Measurements from ENCODE around the gene CCDC146. TPM values are rescaled to one million over a fixed set of nuclear protein-coding genes. Genes with fewer than 3 reads are reported as not detected.
"Not testable (repeated sequence)": the region's sequence is repeated elsewhere in the genome, so short reads cannot be mapped to it uniquely, and the experiment has no call there.

The CCDC146 gene
- total RNA-seq, 2 donors from 2014 or later, result 3.3 to 6.6 TPM

DNA sequence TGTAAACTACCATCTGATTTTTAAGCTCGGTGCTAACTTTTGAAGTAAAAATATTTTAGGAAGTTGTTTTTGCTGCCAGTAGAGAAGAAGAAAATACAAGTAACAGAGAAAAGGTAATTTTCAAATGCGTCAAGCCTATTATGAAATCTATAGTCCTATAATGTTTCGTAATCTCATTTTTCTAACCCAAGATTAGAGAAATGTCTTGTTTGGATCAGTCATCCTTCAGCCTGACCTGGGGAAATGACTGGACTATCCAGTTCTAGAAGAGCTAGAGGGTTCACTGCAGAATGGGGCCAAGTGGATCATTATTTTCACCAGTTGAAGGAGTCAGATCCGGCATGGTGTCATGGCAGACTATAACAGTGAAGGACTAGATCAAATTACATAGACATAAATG is 139.9 kb downstream of the CCDC146 start:
- Mint-ChIP-seq H3K9me3 (no peaks in the 10 kb centered on the region), H3K27ac (no peak overlapping the region)

DNA sequence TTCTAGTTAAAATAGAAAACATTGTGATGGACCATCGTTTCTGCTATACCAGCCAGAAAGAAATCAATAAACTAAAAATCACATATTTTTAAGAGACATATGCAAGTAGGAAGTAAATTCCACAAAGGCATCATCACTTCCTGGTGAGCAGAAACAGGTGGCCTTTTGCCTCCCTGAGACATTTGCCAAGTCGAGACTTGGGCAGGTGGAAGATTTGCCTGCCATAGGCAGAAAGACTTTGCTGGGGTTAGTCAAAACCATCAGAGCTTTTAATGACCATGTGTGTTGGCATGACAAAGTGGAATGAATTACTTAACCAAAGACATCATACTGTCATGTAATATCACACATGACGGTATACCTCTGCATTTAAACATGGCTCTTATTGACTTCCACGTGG is 143.3 kb downstream of the CCDC146 start:
- H3K36me3 Mint-ChIP-seq (ENCODE audit: low read depth), result no peaks in the 10 kb centered on the region
- no peaks in the 10 kb centered on the region for H3K9me3 Mint-ChIP-seq
- H3K27me3 Mint-ChIP-seq, result no peaks in the 10 kb centered on the region
- peak overlapping the region; percentile 81 for H3K27ac Mint-ChIP-seq
- peak overlapping the region; percentile 7 for H3K4me3 Mint-ChIP-seq
- H3K4me1 Mint-ChIP-seq, result peaks cover 16% of the 10 kb centered on the region
- ATAC-seq (replicated peaks), result peak; percentile 4

More for the DNA sequence above, 139.9 kb downstream of the CCDC146 start:
- no peaks in the 10 kb centered on the region for H3K27me3 Mint-ChIP-seq
- ATAC-seq (replicated peaks), result no peak
- no peaks in the 10 kb centered on the region for H3K36me3 Mint-ChIP-seq (ENCODE audit: low read depth)
- H3K4me3 Mint-ChIP-seq, result no peak overlapping the region
- H3K4me1 Mint-ChIP-seq, result peaks cover 9% of the 10 kb centered on the region

DNA sequence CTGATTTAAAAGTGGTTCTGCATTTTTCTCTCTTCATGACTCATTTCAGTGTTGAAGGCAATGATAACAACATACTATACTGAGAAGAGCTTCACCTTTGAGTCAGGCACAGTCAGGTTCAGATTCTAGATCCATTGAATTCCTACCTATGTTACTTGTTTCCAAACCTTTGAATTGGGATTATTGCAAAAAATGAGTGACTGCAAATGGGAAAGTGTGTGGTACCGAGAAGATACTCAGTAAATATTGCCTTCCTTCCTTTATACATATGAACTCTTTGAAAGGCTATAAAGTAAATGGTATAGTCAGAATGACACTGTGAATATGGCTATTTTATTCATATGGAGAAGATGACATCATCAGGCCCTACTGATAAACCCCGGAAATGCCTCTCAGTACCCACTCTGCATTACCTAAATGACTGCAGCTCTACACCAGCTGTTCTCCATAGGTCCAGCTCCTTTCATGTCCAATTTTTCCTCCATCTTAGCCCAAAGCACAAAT is 143.9 kb downstream of the CCDC146 start:
- Mint-ChIP-seq H3K27ac (peak overlapping the region; percentile 81), H3K27me3 (no peaks in the 10 kb centered on the region), H3K9me3 (no peaks in the 10 kb centered on the region), H3K4me3 (peak overlapping the region; percentile 7), H3K36me3 (ENCODE audit: low read depth) (no peaks in the 10 kb centered on the region), H3K4me1 (peaks cover 16% of the 10 kb centered on the region)
- ATAC-seq (replicated peaks), result peak; percentile 97

DNA sequence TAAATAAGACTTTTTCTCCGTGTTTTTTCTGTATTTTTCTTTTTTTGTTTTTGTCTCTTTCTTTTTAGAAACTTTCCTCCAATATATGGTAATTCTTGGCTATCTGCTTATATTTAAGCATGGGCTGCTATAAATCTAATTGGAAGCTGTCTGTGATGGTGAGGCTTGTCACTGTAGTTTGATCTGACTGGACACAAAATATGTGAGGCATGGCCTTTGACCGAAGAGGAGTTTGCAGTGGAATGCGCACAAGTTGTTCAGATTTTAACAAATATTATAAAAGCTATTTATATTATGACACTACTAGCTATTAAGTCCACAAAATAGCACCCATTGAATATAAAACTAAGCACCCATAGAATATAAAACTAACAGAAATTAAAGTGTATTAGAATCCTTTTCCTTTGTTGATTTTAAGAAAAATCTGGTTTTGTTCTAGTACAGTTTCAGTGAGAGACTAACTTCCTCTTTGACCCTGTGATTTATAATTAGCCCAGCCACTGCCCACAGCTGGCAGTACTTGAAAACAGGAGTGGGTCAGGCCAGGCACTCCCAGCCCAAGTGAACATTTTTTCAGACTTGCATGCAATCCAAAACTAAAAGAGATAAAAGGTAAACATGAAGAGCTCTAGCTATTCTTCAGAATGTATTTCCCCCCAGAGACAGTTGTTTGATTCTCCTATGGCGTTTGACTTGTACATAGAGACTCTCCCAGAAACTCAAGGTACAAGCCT is 147.1 kb downstream of the CCDC146 start:
- H3K9me3 Mint-ChIP-seq, result no peaks in the 10 kb centered on the region
- no peaks in the 10 kb centered on the region for H3K36me3 Mint-ChIP-seq (ENCODE audit: low read depth)
- H3K27ac Mint-ChIP-seq, result no peak overlapping the region

DNA sequence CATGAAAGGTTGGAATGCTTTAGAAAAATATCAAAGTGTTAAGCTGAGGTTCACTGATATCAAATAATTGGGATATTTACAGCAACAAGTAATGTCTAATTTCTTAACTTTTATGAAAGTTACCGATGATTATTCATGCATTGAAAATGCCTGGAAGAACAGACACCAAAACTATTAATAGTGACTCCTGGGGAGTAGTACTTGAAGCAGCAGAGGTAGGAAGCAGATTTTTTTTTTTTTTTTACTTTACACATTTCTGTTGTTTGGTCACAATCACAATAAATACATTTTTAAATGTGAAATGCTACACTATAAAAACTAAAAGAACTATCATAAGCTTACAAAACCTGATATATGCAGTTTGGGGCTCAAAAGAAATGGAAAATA is 147.7 kb downstream of the CCDC146 start:
- H3K4me1 Mint-ChIP-seq, result peaks cover 16% of the 10 kb centered on the region
- H3K27ac Mint-ChIP-seq, result no peak overlapping the region
- H3K9me3 Mint-ChIP-seq, result no peaks in the 10 kb centered on the region
- no peak for ATAC-seq (replicated peaks)
- H3K36me3 Mint-ChIP-seq (ENCODE audit: low read depth), result no peaks in the 10 kb centered on the region
- H3K27me3 Mint-ChIP-seq, result no peaks in the 10 kb centered on the region
- H3K4me3 Mint-ChIP-seq, result no peak overlapping the region

More for the DNA sequence above, 147.1 kb downstream of the CCDC146 start:
- Mint-ChIP-seq H3K4me3 (no peak overlapping the region), H3K4me1 (peaks cover 16% of the 10 kb centered on the region), H3K27me3 (no peaks in the 10 kb centered on the region)
- no peak for ATAC-seq (replicated peaks)

DNA sequence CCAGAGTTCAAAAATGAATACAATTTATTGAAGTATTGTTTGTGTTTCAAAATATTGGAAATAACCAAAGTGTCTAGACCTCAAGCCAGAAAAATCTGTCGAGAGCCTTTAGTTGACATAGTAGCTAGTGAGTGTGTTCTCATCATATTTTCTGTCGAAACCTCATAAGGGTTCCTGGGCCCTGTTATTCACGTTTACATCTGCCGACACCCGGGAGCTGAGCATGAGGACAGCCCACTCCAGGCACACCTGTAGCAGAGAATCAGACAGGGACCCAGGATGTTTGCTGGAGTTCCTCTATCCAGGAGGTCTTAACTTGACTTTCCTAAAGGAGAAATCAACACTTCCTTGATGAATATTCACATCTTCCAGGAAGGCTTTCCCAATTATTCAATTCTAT is 149.4 kb downstream of the CCDC146 start:
- H3K4me1 Mint-ChIP-seq, result peaks cover 15% of the 10 kb centered on the region
- no peak overlapping the region for H3K27ac Mint-ChIP-seq
- H3K36me3 Mint-ChIP-seq (ENCODE audit: low read depth), result no peaks in the 10 kb centered on the region
- no peaks in the 10 kb centered on the region for H3K9me3 Mint-ChIP-seq
- no peak for ATAC-seq (replicated peaks)
- no peak overlapping the region for H3K4me3 Mint-ChIP-seq
- H3K27me3 Mint-ChIP-seq, result no peaks in the 10 kb centered on the region

DNA sequence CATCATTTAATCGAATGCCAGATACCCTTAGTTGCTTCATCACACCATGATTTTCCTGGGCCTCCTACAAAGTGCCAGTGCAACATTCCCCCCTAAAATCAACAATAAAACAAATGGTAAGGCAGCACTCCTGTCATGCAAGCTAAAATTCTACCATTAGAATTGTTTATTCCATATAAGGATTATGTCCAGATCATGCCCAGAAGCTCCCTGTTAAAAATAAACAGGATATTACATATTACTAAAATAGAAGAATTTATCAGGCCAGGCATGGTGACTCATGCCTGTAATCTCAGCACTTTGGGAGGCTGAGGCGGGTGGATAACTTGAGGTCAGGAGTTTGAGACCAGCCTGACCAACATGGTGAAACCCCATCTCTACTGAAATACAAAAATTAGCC is 153.2 kb downstream of the CCDC146 start:
- H3K9me3 Mint-ChIP-seq; H3K36me3 Mint-ChIP-seq (ENCODE audit: low read depth); H3K4me3 Mint-ChIP-seq; H3K4me1 Mint-ChIP-seq; H3K27me3 Mint-ChIP-seq: not testable (repeated sequence)
- peak overlapping the region; percentile 51 for H3K27ac Mint-ChIP-seq
- peak; percentile 39 for ATAC-seq (replicated peaks)

DNA sequence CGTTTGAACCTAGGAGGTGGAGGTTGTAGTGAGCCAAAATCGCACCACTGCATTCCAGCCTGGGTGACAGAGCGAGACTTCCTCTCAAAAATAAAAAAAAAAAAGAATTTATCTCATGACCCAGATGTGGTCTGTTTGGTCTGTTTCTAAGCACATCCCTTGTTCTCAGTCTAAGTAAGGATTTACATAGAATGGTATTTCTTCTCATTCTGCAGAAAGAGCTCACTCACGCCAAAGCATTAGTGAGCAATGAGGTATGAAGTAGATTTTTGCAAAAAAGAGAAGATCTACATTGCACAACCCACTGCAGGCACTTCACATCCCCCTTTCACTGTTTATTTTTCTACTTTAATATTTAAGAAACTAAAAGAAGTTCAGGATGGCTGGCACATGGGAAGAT is 153.7 kb downstream of the CCDC146 start:
- no peaks in the 10 kb centered on the region for H3K27me3 Mint-ChIP-seq
- no peak overlapping the region for H3K4me3 Mint-ChIP-seq
- H3K27ac Mint-ChIP-seq, result no peak overlapping the region
- H3K4me1 Mint-ChIP-seq, result peaks cover 9% of the 10 kb centered on the region
- H3K36me3 Mint-ChIP-seq (ENCODE audit: low read depth), result no peaks in the 10 kb centered on the region
- ATAC-seq (replicated peaks), result peak; percentile 79
- H3K9me3 Mint-ChIP-seq, result no peaks in the 10 kb centered on the region

DNA sequence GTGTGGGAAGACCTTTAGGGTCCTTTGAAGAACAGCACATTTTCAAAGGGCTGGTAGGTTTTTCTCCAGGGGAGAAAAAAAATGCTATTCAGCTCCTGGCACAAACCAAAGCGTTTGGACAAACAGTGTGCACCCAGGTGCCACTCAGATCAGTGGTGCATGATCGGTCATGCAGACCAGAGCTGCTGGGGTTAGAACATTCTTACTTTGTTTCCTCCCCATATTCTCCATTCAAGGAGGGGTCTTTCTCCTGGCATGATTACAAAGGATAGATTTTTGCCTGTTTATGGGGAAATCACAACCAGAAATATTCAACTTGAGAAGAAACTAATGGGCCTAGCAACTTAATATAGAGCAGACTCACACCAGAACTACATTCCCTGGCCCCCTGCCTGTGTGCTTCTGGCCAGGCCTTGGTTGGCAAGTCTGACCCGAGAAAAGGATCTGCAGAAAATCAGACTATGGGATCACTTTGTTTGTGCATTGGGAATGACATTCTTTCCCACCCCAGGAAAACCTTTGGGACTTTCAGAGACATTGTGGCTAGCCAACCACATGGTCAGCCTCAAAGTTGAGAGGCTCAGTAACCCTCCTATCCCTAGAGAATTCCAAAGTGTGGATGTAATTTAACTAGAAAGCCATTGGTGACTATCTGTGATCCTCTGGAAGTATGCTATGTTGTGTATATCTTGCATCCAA is 159.5 kb downstream of the CCDC146 start:
- ATAC-seq (replicated peaks), result no peak
- Mint-ChIP-seq H3K27me3 (no peaks in the 10 kb centered on the region), H3K36me3 (ENCODE audit: low read depth) (no peaks in the 10 kb centered on the region)

DNA sequence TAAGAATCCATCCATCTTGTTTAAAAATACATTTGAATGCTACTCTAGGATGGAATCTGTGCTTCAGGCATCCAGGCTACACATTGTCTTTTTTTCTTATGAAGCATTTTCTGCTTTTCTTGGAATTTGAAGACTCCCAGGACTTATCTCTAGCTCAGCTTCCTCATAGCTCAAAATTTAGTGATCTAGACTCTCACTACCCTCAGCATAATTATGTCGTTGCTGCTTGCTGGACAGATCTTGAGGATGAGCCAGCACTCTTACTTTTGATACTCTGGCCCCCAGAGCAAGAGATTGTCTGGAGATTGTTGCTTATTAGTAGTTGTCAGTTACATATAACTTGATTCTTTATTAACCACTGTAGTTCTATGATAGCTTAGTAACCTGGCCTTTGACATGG is 160.5 kb downstream of the CCDC146 start:
- H3K9me3 Mint-ChIP-seq, result peaks cover 4% of the 10 kb centered on the region
- ATAC-seq (replicated peaks), result no peak
- H3K4me1 Mint-ChIP-seq, result no peaks in the 10 kb centered on the region
- no peak overlapping the region for H3K27ac Mint-ChIP-seq
- no peaks in the 10 kb centered on the region for H3K27me3 Mint-ChIP-seq
- H3K4me3 Mint-ChIP-seq, result no peak overlapping the region
- H3K36me3 Mint-ChIP-seq (ENCODE audit: low read depth), result no peaks in the 10 kb centered on the region

More for the DNA sequence above, 159.5 kb downstream of the CCDC146 start:
- peaks cover 4% of the 10 kb centered on the region for H3K9me3 Mint-ChIP-seq
- H3K4me3 Mint-ChIP-seq, result no peak overlapping the region
- no peaks in the 10 kb centered on the region for H3K4me1 Mint-ChIP-seq
- peak overlapping the region; percentile 19 for H3K27ac Mint-ChIP-seq

DNA sequence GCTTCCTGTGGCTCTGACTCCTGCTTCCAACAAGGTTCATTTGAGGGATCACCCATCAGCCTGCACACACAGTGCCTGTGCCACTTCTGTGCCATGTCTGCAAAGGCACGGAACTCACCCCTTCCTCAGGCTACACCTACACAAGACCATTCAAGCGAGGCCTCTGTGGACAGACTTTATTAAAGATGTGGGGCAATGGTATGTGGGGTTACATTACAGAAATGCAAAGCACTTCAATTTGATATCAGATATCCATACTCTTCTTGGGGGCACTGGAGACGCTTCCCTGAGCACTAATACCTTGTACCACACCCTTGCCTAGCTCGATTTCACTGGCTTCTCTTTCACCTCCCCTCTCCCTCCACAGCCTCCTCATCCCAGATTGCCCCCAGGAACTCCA is 161.6 kb downstream of the CCDC146 start:
- Mint-ChIP-seq H3K27ac (no peak overlapping the region), H3K36me3 (ENCODE audit: low read depth) (no peaks in the 10 kb centered on the region), H3K9me3 (peaks cover 4% of the 10 kb centered on the region), H3K4me1 (no peaks in the 10 kb centered on the region), H3K4me3 (no peak overlapping the region), H3K27me3 (no peaks in the 10 kb centered on the region)
- no peak for ATAC-seq (replicated peaks)

DNA sequence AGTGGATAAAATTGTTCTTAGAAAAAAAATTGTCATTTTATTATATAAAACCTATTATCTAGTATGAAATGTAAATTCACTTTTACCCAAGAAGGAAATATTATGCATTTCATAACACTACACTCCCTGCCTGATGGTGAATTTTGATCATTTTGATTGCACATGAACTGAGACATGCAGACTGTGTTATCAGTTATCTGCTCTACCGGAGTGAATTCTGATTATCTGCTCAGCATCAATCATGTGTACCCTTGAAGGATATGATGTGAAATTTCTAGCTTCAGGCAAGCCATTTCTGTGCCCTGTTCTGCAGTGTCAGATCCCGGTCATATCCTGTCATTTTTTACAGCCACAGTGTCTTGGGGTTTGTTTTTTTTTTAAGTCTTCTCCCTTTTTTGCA is 162.2 kb downstream of the CCDC146 start:
- H3K4me1 Mint-ChIP-seq, result no peaks in the 10 kb centered on the region
- H3K27me3 Mint-ChIP-seq, result no peaks in the 10 kb centered on the region
- no peak overlapping the region for H3K4me3 Mint-ChIP-seq
- peaks cover 4% of the 10 kb centered on the region for H3K9me3 Mint-ChIP-seq
- no peak overlapping the region for H3K27ac Mint-ChIP-seq
- no peak for ATAC-seq (replicated peaks)
- no peaks in the 10 kb centered on the region for H3K36me3 Mint-ChIP-seq (ENCODE audit: low read depth)

DNA sequence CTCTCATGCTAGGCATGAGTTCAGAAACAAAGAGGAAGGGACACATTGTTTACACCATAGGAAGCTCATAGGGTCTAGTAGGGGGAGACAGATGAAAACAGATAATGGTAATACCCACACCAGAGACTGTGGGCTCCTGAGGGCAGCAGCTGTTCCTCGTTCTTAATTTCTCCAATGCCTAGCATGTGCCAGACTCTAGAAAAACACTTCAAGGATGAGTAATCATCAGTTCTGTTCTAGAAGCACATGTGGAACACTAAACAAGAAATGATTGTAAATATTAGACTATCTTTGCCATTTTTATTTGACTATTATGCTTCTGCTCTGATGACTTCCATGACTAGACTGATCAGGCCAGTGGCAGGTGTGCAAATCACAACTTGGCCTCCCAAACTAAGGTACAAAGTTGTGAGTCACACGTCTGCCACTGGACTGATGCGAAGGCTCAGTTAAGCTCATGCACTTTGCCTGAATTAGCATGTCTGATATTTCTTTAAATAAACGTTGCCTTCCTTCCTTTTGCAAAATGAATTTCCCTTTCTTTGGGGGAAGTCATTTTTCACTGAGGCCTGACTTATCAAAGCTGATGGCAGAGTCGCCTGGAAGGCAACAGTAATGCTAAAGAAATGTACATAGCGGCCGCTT is 166.4 kb downstream of the CCDC146 start:
- ATAC-seq (replicated peaks), result no peak
- no peaks in the 10 kb centered on the region for H3K27me3 Mint-ChIP-seq

DNA sequence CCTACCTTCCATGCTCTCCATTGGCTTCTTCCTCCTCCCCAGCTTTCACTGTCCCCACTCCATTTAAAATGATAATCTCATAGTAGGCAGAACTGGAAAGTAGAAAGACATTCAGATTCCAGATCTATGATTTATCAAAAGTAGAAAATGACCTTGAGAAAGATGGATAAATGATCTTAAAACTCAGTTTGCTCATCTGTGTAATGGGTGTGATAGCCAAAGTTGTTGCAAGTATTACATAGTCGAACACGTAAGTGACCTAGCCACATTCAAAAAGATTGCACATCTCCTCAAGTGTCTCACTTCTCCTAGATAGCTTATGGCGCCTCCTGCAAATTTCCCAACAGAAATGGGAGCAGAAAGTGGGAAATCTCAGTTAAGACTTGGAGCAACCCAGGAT is 167.0 kb downstream of the CCDC146 start:
- no peaks in the 10 kb centered on the region for H3K4me1 Mint-ChIP-seq
- no peaks in the 10 kb centered on the region for H3K27me3 Mint-ChIP-seq
- no peaks in the 10 kb centered on the region for H3K36me3 Mint-ChIP-seq (ENCODE audit: low read depth)
- peaks cover 4% of the 10 kb centered on the region for H3K9me3 Mint-ChIP-seq
- H3K27ac Mint-ChIP-seq, result no peak overlapping the region
- ATAC-seq (replicated peaks), result no peak
- H3K4me3 Mint-ChIP-seq, result no peak overlapping the region

More for the DNA sequence above, 166.4 kb downstream of the CCDC146 start:
- no peak overlapping the region for H3K27ac Mint-ChIP-seq
- no peak overlapping the region for H3K4me3 Mint-ChIP-seq
- no peaks in the 10 kb centered on the region for H3K36me3 Mint-ChIP-seq (ENCODE audit: low read depth)
- no peaks in the 10 kb centered on the region for H3K4me1 Mint-ChIP-seq
- H3K9me3 Mint-ChIP-seq, result peaks cover 4% of the 10 kb centered on the region

DNA sequence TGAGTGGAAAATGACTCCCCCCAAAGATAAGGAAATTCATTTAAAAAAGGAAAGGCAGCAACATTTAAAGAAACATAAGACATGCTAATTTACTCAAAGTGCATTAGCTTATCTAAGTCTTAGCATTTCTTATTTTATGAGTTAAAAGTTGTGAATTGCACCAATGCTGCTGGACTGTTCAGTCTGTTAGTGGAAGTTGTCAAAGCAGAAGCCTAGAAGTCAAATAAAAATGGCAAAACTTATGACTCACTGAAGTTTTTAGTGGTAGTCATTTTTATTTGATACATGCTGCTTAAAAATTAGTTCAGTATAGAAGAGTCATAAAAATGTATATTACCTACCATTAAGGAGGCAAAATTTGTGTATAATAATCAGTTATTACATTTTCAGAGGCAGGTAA is 168.0 kb downstream of the CCDC146 start:
- no peaks in the 10 kb centered on the region for H3K27me3 Mint-ChIP-seq

More for the DNA sequence above, 168.0 kb downstream of the CCDC146 start:
- Mint-ChIP-seq H3K36me3 (ENCODE audit: low read depth) (no peaks in the 10 kb centered on the region), H3K4me3 (no peak overlapping the region), H3K9me3 (peaks cover 4% of the 10 kb centered on the region), H3K4me1 (no peaks in the 10 kb centered on the region), H3K27ac (no peak overlapping the region)
- ATAC-seq (replicated peaks), result no peak
